MM.1S (cell line): ENCODE results near the gene MDFI.

Source experiments
- DNase-seq: peaks from one replicate; pipeline ENCODE4 v3.0.0-alpha.2; 2015
- H2AFZ ChIP-seq: fragments of 300-600 bp; sonication (generic); 2 replicates; pipeline ENCODE4 v1.6.0; 2016; ENCODE audit warnings: antibody characterized with exemption, low read length
- H3F3A ChIP-seq: fragments of 300-600 bp; sonication (generic); 2 replicates; pipeline ENCODE4 v1.6.1; 2016; ENCODE audit warnings: mild to moderate bottlenecking, antibody characterized with exemption, low read length, moderate library complexity, mixed read lengths; ENCODE audit not compliant: insufficient read depth
- H3K27ac ChIP-seq: fragments of 300-600 bp; sonication (generic); 2 replicates; pipeline ENCODE4 v1.5.1; 2016; ENCODE audit warnings: mild to moderate bottlenecking, low read length
- H3K27me3 ChIP-seq: fragments of 300-600 bp; sonication (generic); replicated peaks from 2 replicates; pipeline ENCODE4 v1.6.0; 2016; ENCODE audit warnings: low read length; ENCODE audit not compliant: insufficient read depth
- H3K36me3 ChIP-seq: fragments of 300-600 bp; sonication (generic); replicated peaks from 2 replicates; pipeline ENCODE4 v1.6.1; 2016; ENCODE audit warnings: mild to moderate bottlenecking, low read length, mixed read lengths; ENCODE audit not compliant: insufficient read depth
- H3K4me1 ChIP-seq: fragments of 300-600 bp; sonication (generic); 2 replicates; pipeline ENCODE4 v1.6.1; 2016; ENCODE audit warnings: low read length, mixed read lengths
- H3K4me2 ChIP-seq: fragments of 300-600 bp; sonication (generic); 2 replicates; pipeline ENCODE4 v1.6.0; 2016; ENCODE audit warnings: low read depth, low read length
- H3K4me3 ChIP-seq: fragments of 300-600 bp; sonication (generic); 2 replicates; pipeline ENCODE4 v1.5.1; 2016; ENCODE audit warnings: low read length, mixed read lengths
- H3K79me2 ChIP-seq: fragments of 300-600 bp; sonication (generic); 2 replicates; pipeline ENCODE4 v1.6.1; 2016; ENCODE audit warnings: mixed run types, low read length, mixed read lengths
- H3K9ac ChIP-seq: fragments of 300-600 bp; sonication (generic); 2 replicates; pipeline ENCODE4 v1.6.1; 2016; ENCODE audit warnings: low read length, mixed read lengths
- H3K9me2 ChIP-seq: fragments of 300-600 bp; sonication (generic); replicated peaks from 2 replicates; pipeline ENCODE4 v1.6.1; 2016; ENCODE audit warnings: mild to moderate bottlenecking, low read length, mixed read lengths; ENCODE audit not compliant: insufficient read depth
- H3K9me3 ChIP-seq: fragments of 300-600 bp; sonication (generic); replicated peaks from 2 replicates; pipeline ENCODE4 v1.6.1; 2016; ENCODE audit warnings: mild to moderate bottlenecking, low read length, mixed read lengths; ENCODE audit not compliant: insufficient read depth
- H4K20me1 ChIP-seq: fragments of 300-600 bp; sonication (generic); 2 replicates; pipeline ENCODE4 v1.6.1; 2016; ENCODE audit warnings: mild to moderate bottlenecking, low read length, moderate library complexity, mixed read lengths; ENCODE audit not compliant: insufficient read depth
- EZH2 ChIP-seq: fragments of 300-600 bp; sonication (generic); optimal IDR thresholded peaks from 2 replicates; pipeline ENCODE3; 2017; ENCODE audit warnings: low read depth, mild to moderate bottlenecking, antibody characterized with exemption, low read length, mixed read lengths
- EZH2phosphoT487 ChIP-seq: fragments of 300-600 bp; sonication (generic); IDR thresholded peaks from 2 replicates; pipeline ENCODE4 v1.6.1; 2018; ENCODE audit warnings: antibody characterized with exemption, low read length
- TF ChIP-seq, protein P1 (sequence below): fragments of 300-600 bp; sonication (generic); IDR thresholded peaks from 2 replicates; pipeline ENCODE4 v1.5.1; 2016; ENCODE audit warnings: antibody characterized with exemption, low read length, mixed read lengths

The MDFI gene

DNA sequence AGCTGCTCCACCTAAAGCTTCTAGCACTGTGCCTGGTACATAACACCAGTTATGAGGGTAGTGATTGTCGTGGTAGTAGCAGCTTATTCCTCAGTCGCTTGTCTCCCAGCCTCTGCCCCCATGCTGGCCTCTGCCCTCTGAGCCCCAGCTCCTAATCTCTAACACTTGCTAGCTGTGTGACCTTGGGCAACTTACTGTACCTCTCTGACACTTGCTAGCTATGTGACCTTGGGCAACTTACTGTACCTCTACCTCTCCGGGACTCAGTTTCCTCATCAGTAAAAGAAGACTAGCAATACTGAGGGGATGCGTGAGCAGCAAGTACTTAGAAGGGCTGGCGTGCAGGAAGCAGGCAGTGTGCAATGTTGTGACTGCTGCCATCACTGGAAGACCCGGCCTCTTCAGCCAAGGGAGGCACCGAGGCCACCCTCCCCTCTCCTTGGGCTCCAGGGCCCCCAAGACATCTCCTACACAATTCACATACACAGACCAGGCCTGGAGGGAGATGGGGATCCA, 9.9 kb downstream of the MDFI start:
- H3K27ac ChIP-seq = no peak overlapping the region

DNA sequence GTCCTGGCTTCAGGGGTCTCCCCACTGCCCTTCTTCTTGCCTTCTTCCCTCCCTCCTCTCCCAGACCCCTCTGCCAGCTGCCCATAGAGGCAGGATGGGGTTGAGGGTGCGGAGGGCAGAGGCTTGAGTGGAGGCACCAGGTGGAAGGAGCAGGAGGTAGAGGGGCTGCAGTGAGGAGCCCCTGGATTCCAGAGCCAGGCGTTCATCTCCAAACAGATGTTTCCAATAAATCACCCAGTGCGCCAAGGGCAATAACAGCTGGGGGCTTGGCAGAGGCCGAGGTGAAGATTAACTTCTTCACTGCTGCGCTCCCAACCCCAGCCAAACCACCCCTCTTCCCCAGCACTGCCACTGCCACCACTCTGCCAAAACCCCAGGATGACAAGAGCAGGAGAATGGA, 10.7 kb downstream of the MDFI start:
- Histone ChIP-seq H3K9ac (no peak overlapping the region), H3K36me3 (no peaks in the 10 kb centered on the region), H3K27me3 (peaks cover 92% of the 10 kb centered on the region), H4K20me1 (no peaks in the 10 kb centered on the region), H2AFZ (no peak overlapping the region), H3K27ac (no peak overlapping the region), H3K4me3 (no peak overlapping the region), H3K4me2 (no peak overlapping the region), H3K4me1 (no peaks in the 10 kb centered on the region), H3F3A (no peaks in the 10 kb centered on the region), H3K9me3 (no peaks in the 10 kb centered on the region), H3K79me2 (no peaks in the 10 kb centered on the region), H3K9me2 (no peaks in the 10 kb centered on the region)
- DNase-seq = no peak
- no peak for TF ChIP-seq EZH2phosphoT487
- TF ChIP-seq, protein P1, sequence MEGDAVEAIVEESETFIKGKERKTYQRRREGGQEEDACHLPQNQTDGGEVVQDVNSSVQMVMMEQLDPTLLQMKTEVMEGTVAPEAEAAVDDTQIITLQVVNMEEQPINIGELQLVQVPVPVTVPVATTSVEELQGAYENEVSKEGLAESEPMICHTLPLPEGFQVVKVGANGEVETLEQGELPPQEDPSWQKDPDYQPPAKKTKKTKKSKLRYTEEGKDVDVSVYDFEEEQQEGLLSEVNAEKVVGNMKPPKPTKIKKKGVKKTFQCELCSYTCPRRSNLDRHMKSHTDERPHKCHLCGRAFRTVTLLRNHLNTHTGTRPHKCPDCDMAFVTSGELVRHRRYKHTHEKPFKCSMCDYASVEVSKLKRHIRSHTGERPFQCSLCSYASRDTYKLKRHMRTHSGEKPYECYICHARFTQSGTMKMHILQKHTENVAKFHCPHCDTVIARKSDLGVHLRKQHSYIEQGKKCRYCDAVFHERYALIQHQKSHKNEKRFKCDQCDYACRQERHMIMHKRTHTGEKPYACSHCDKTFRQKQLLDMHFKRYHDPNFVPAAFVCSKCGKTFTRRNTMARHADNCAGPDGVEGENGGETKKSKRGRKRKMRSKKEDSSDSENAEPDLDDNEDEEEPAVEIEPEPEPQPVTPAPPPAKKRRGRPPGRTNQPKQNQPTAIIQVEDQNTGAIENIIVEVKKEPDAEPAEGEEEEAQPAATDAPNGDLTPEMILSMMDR = no peak
- no peak for TF ChIP-seq EZH2

More for the DNA sequence above, 9.9 kb downstream of the MDFI start:
- no peaks in the 10 kb centered on the region for H4K20me1 ChIP-seq
- TF ChIP-seq EZH2phosphoT487 = no peak
- TF ChIP-seq, protein P1 = no peak
- TF ChIP-seq EZH2 = no peak
- no peaks in the 10 kb centered on the region for H3K9me2 ChIP-seq
- no peak overlapping the region for H3K4me3 ChIP-seq
- peaks cover 91% of the 10 kb centered on the region for H3K27me3 ChIP-seq
- H3F3A ChIP-seq = no peaks in the 10 kb centered on the region
- H2AFZ ChIP-seq = no peak overlapping the region
- H3K4me2 ChIP-seq = no peak overlapping the region
- H3K36me3 ChIP-seq = no peaks in the 10 kb centered on the region
- H3K9ac ChIP-seq = no peak overlapping the region
- H3K79me2 ChIP-seq = no peaks in the 10 kb centered on the region
- H3K9me3 ChIP-seq = no peaks in the 10 kb centered on the region
- no peaks in the 10 kb centered on the region for H3K4me1 ChIP-seq
- DNase-seq = no peak

DNA sequence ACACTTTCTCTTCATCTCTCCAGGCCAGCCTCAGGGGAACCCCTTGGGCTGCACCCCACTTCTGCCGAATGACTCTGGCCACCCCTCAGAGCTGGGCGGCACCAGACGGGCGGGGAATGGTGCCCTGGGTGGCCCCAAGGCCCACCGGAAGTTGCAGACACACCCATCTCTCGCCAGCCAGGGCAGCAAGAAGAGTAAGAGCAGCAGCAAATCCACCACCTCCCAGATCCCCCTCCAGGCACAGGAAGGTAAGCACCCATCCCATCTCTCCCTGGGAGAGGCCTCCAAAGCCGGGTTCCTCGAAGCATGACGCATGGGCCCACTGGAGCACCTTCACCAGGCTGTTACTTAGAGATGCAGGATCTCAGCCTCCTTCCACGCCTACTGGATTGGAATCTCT, 11.3 kb downstream of the MDFI start:
- Histone ChIP-seq H3K9me3 (no peaks in the 10 kb centered on the region), H2AFZ (no peak overlapping the region), H3K27ac (no peak overlapping the region), H3K9me2 (no peaks in the 10 kb centered on the region), H3K79me2 (no peaks in the 10 kb centered on the region), H3K9ac (no peak overlapping the region), H3K4me3 (no peak overlapping the region), H3F3A (no peaks in the 10 kb centered on the region), H3K4me1 (no peaks in the 10 kb centered on the region), H4K20me1 (no peaks in the 10 kb centered on the region), H3K4me2 (no peak overlapping the region), H3K27me3 (peaks cover 90% of the 10 kb centered on the region), H3K36me3 (no peaks in the 10 kb centered on the region)
- TF ChIP-seq EZH2phosphoT487 (no peak), EZH2 (no peak)
- TF ChIP-seq, protein P1 = no peak
- DNase-seq = no peak
